Activated CD8-positive, alpha-beta memory T cell treated with anti-CD3 and anti-CD28 coated beads, Interleukin-2, amount 50 U/mL, for 1 hour (primary cell): ENCODE data around the gene ABCA8.

Experiments
- DNase-seq: peaks from one replicate; pipeline ENCODE4 v3.0.0-alpha.2; 2020; ENCODE audit errors: extremely low read depth

The ABCA8 gene

GRCh38 chr17:68870161-68870826, 84.9 kb downstream of the ABCA8 start:
- no peak for DNase-seq

GRCh38 chr17:68868708-68869107, 86.5 kb downstream of the ABCA8 start:
- no peak for DNase-seq

- no peak for DNase-seq
Observed at GRCh38 chr17:68867759-68868516, 87.3 kb downstream of the ABCA8 start.

GRCh38 chr17:68865584-68865983, 89.6 kb downstream of the ABCA8 start:
- DNase-seq, result no peak

GRCh38 chr17:68863091-68863652, 92.0 kb downstream of the ABCA8 start:
- no peak for DNase-seq

- no peak for DNase-seq
Observed at GRCh38 chr17:68861602-68862001, 93.6 kb downstream of the ABCA8 start.

GRCh38 chr17:68860941-68861340, 94.3 kb downstream of the ABCA8 start:
- no peak for DNase-seq

GRCh38 chr17:68854452-68854851, 100.7 kb downstream of the ABCA8 start:
- DNase-seq, result no peak

GRCh38 chr17:68853439-68853838, 101.8 kb downstream of the ABCA8 start:
- no peak for DNase-seq

GRCh38 chr17:68853036-68853435, 102.2 kb downstream of the ABCA8 start:
- no peak for DNase-seq

GRCh38 chr17:68851890-68852289, 103.3 kb downstream of the ABCA8 start:
- DNase-seq, result no peak

GRCh38 chr17:68850749-68851510, 104.3 kb downstream of the ABCA8 start:
- DNase-seq, result no peak

GRCh38 chr17:68849673-68850610, 105.2 kb downstream of the ABCA8 start:
- DNase-seq, result no peak

- no peak for DNase-seq
Observed at GRCh38 chr17:68847711-68848110, 107.5 kb downstream of the ABCA8 start.

GRCh38 chr17:68843522-68843921, 111.7 kb downstream of the ABCA8 start:
- DNase-seq, result no peak

GRCh38 chr17:68840073-68840472, 115.1 kb downstream of the ABCA8 start:
- no peak for DNase-seq

- DNase-seq, result no peak
Observed at GRCh38 chr17:68835071-68835470, 120.1 kb downstream of the ABCA8 start.

- no peak for DNase-seq
Observed at GRCh38 chr17:68834328-68834836, 120.8 kb downstream of the ABCA8 start.

GRCh38 chr17:68832109-68832802, 122.9 kb downstream of the ABCA8 start:
- DNase-seq, result no peak

- DNase-seq, result no peak
Observed at GRCh38 chr17:68831170-68831569, 124.0 kb downstream of the ABCA8 start.
